H1 (cell line): Measurements from ENCODE around the gene DNAJC7. TPM values are rescaled to one million over a fixed set of nuclear protein-coding genes. Genes with fewer than 3 reads are reported as not detected.

ENCODE experiments used
- CTCF ChIA-PET: fragments of 300-600 bp; sonication (Branson Sonifier 250); formaldehyde crosslinking; loops from one replicate; lab custom pipeline; 2021; ENCODE audit not compliant: partially characterized antibody; lab: Charles Lee
- POLR2A ChIA-PET: fragments of 300-600 bp; sonication (Branson Sonifier 250); formaldehyde crosslinking; loops from one replicate; lab custom pipeline; 2021; ENCODE audit warnings: inconsistent platforms; ENCODE audit not compliant: partially characterized antibody; lab: Charles Lee
- DNase-seq, 2 experiments: peaks; one replicate each; pipeline versions ENCODE4 v3.0.0 to v3.0.0-alpha.2; 2010 to 2022; ENCODE audit warnings: low spot score in 2 of 2, low read depth in 1 of 2, mixed read lengths in 1 of 2
- FAIRE-seq: peaks from 2 replicates; lab custom pipeline; 2011; peaks lifted over from hg19 to GRCh38; lab: Jason Lieb, UNC
- H2AFZ ChIP-seq: 2 replicates; pipeline ENCODE4 v1.8.1; 2012; ENCODE audit warnings: low read length, inconsistent platforms
- H2AK5ac ChIP-seq: 2 replicates; pipeline ENCODE4 v1.6.1; 2013; ENCODE audit warnings: low read depth, low read length
- H2BK120ac ChIP-seq: replicated peaks from 2 replicates; pipeline ENCODE3; 2013; ENCODE audit warnings: low read depth, low read length, inconsistent platforms
- H2BK12ac ChIP-seq: 2 replicates; pipeline ENCODE4 v1.6.1; 2013; ENCODE audit warnings: low read depth, low read length
- H2BK15ac ChIP-seq: 2 replicates; pipeline ENCODE4 v1.6.1; 2013; ENCODE audit warnings: low read length
- H2BK20ac ChIP-seq: 2 replicates; pipeline ENCODE4 v1.6.1; 2013; ENCODE audit warnings: low read length
- H2BK5ac ChIP-seq: 2 replicates; pipeline ENCODE4 v1.6.1; 2013; ENCODE audit warnings: low read depth, low read length
- H3K14ac ChIP-seq: 2 replicates; pipeline ENCODE4 v1.6.1; 2013; ENCODE audit warnings: inconsistent platforms; ENCODE audit not compliant: insufficient read length
- H3K18ac ChIP-seq: 2 replicates; pipeline ENCODE4 v1.6.1; 2013; ENCODE audit warnings: low read length; ENCODE audit errors: extremely low read depth
- H3K23ac ChIP-seq: 2 replicates; pipeline ENCODE4 v1.6.1; 2013; ENCODE audit warnings: inconsistent platforms; ENCODE audit not compliant: insufficient read length
- H3K23me2 ChIP-seq: 2 replicates; pipeline ENCODE4 v1.6.1; 2013; ENCODE audit warnings: low read depth, low read length
- H3K27ac ChIP-seq: 2 replicates; pipeline ENCODE4 v1.6.1; 2011; ENCODE audit warnings: low read depth, low read length, inconsistent platforms
- H3K27me3 ChIP-seq, 4 experiments: replicated peaks in 1 of 4; 1 replicate in 1 of 4; 2 replicates in 3 of 4; pipeline versions ENCODE4 v1.6.1 to v1.8.1; 2011 to 2013; ENCODE audit warnings: low read length in 3 of 4, mild to moderate bottlenecking in 3 of 4, inconsistent platforms in 2 of 4, mixed read lengths in 2 of 4, moderate library complexity in 1 of 4; ENCODE audit not compliant: control insufficient read depth in 3 of 4, insufficient read depth in 3 of 4; ENCODE audit errors: extremely low read depth in 1 of 4
- H3K36me3 ChIP-seq, 4 experiments: 2 replicates each; pipeline versions ENCODE4 v1.6.1 to v1.8.1; 2011 to 2013; ENCODE audit warnings: mild to moderate bottlenecking in 4 of 4, low read length in 3 of 4, moderate library complexity in 2 of 4, control low read depth in 1 of 4, inconsistent platforms in 1 of 4; ENCODE audit not compliant: insufficient read depth in 4 of 4, control insufficient read depth in 2 of 4
- H3K4ac ChIP-seq: replicated peaks from 2 replicates; pipeline ENCODE3; 2013; ENCODE audit warnings: low read length, low read depth, mixed read lengths, inconsistent platforms; ENCODE audit not compliant: insufficient read length
- H3K4me1 ChIP-seq, 4 experiments: replicated peaks in 1 of 4; 1 replicate in 1 of 4; 2 replicates in 3 of 4; pipeline versions ENCODE4 v1.6.1 to v1.8.1; 2011 to 2013; ENCODE audit warnings: low read length in 3 of 4, inconsistent platforms in 2 of 4, mixed read lengths in 1 of 4; ENCODE audit not compliant: insufficient read depth in 4 of 4, control insufficient read depth in 3 of 4
- H3K4me2 ChIP-seq, 2 experiments: 2 replicates each; pipeline versions ENCODE4 v1.6.1 to v1.8.1; 2011 to 2013; ENCODE audit warnings: low read depth in 2 of 2, low read length in 2 of 2, control low read depth in 1 of 2, inconsistent platforms in 1 of 2, mild to moderate bottlenecking in 1 of 2; ENCODE audit not compliant: insufficient read depth in 1 of 2
- H3K4me3 ChIP-seq, 4 experiments: fragments of 200-600, 300-600 bp in 1 of 4; sonication (generic), shearing (Covaris generic), sonication (Bioruptor Twin) in 1 of 4; 2 replicates each; pipeline versions ENCODE4 v1.5.1 to v1.8.1; 2011 to 2016; ENCODE audit warnings: low read length in 4 of 4, low read depth in 3 of 4, control low read depth in 2 of 4, inconsistent platforms in 2 of 4, mild to moderate bottlenecking in 2 of 4, mixed read lengths in 1 of 4, moderate library complexity in 1 of 4; ENCODE audit not compliant: insufficient read depth in 2 of 4; ENCODE audit errors: extremely low read depth in 1 of 4
- H3K56ac ChIP-seq: replicated peaks from 2 replicates; pipeline ENCODE3; 2013; ENCODE audit warnings: low read depth, mild to moderate bottlenecking, mixed read lengths, low read length, inconsistent platforms; ENCODE audit not compliant: insufficient read length
- H3K79me1 ChIP-seq: 2 replicates; pipeline ENCODE4 v1.6.1; 2013; ENCODE audit warnings: low read depth, low read length, control low read depth
- H3K79me2 ChIP-seq, 2 experiments: 2 replicates each; pipeline versions ENCODE4 v1.6.1 to v1.8.1; 2012 to 2013; ENCODE audit warnings: low read length in 2 of 2, mild to moderate bottlenecking in 2 of 2, inconsistent platforms in 1 of 2; ENCODE audit not compliant: insufficient read depth in 2 of 2, control insufficient read depth in 1 of 2
- H3K9ac ChIP-seq, 4 experiments: replicated peaks in 1 of 4; 1 replicate in 1 of 4; 2 replicates in 3 of 4; pipeline versions ENCODE4 v1.6.1 to v1.8.1; 2011 to 2013; ENCODE audit warnings: low read depth in 3 of 4, low read length in 3 of 4, control low read depth in 2 of 4, mild to moderate bottlenecking in 2 of 4, moderate library complexity in 2 of 4, inconsistent platforms in 1 of 4; ENCODE audit errors: extremely low read depth in 1 of 4
- H3K9me3 ChIP-seq, 2 experiments: 2 replicates each; pipeline versions ENCODE4 v1.6.1 to v1.8.1; 2012 to 2013; ENCODE audit warnings: mild to moderate bottlenecking in 2 of 2, moderate library complexity in 2 of 2, control low read depth in 1 of 2, inconsistent platforms in 1 of 2, low read depth in 1 of 2, low read length in 1 of 2, mixed read lengths in 1 of 2; ENCODE audit not compliant: insufficient read depth in 2 of 2
- H4K20me1 ChIP-seq, 2 experiments: replicated peaks in 1 of 2; 2 replicates each; pipeline versions ENCODE3 to v1.8.1; 2011 to 2013; ENCODE audit warnings: inconsistent platforms in 2 of 2, low read length in 2 of 2, mild to moderate bottlenecking in 1 of 2; ENCODE audit not compliant: insufficient read depth in 2 of 2, control insufficient read depth in 1 of 2
- H4K5ac ChIP-seq: 2 replicates; pipeline ENCODE4 v1.6.1; 2013; ENCODE audit warnings: low read length, low read depth, mixed read lengths, inconsistent platforms; ENCODE audit not compliant: insufficient read length
- H4K8ac ChIP-seq: 2 replicates; pipeline ENCODE4 v1.8.0; 2013; ENCODE audit warnings: mild to moderate bottlenecking, moderate library complexity, low read length, inconsistent platforms; ENCODE audit not compliant: insufficient read depth; ENCODE audit errors: extremely low read depth
- H4K91ac ChIP-seq: replicated peaks from 2 replicates; pipeline ENCODE3; 2013; ENCODE audit warnings: low read length, mixed read lengths, inconsistent platforms; ENCODE audit not compliant: insufficient read length
- ATF2 ChIP-seq: IDR thresholded peaks from 2 replicates; pipeline ENCODE4 v1.6.1; 2012; ENCODE audit warnings: low read length, inconsistent platforms
- BRCA1 ChIP-seq: IDR thresholded peaks from 2 replicates; pipeline ENCODE4 v1.6.1; 2012; ENCODE audit warnings: low read depth, low read length, improper control_type of control experiment
- CBX5 ChIP-seq: fragments of 300-800, 300-1000 bp; sonication (generic); IDR thresholded peaks from 2 replicates; pipeline ENCODE4 v1.7.1; 2016; ENCODE audit warnings: antibody characterized with exemption, low read length, low read depth
- CEBPB ChIP-seq: IDR thresholded peaks from 2 replicates; pipeline ENCODE4 v1.6.1; 2012; ENCODE audit warnings: low read depth, low read length
- CREB1 ChIP-seq: IDR thresholded peaks from 2 replicates; pipeline ENCODE4 v1.6.1; 2012; ENCODE audit warnings: inconsistent platforms
- HDAC2 ChIP-seq, 2 experiments: fragments of 300-600 bp in 1 of 2; sonication (generic) in 1 of 2; IDR thresholded peaks; 2 replicates each; pipeline ENCODE4 v1.6.1; 2011 to 2012; ENCODE audit warnings: low read depth in 2 of 2, low read length in 2 of 2, mild to moderate bottlenecking in 2 of 2, moderate library complexity in 2 of 2, borderline replicate concordance in 1 of 2, inconsistent platforms in 1 of 2
- JUND ChIP-seq: IDR thresholded peaks from 2 replicates; pipeline ENCODE4 v1.6.1; 2011; ENCODE audit warnings: mild to moderate bottlenecking, improper control_type of control experiment, low read length
- SIN3A ChIP-seq, 2 experiments: IDR thresholded peaks in 1 of 2; conservative IDR thresholded peaks in 1 of 2; 2 replicates each; pipeline ENCODE4 v1.6.1; 2011 to 2012; ENCODE audit warnings: low read length in 2 of 2, improper control_type of control experiment in 1 of 2, low read depth in 1 of 2, mild to moderate bottlenecking in 1 of 2
- SIRT6 ChIP-seq: IDR thresholded peaks from one replicate; pipeline ENCODE4 v1.7.1; 2012; ENCODE audit warnings: low read length, inconsistent platforms
- SIX5 ChIP-seq: IDR thresholded peaks from 2 replicates; pipeline ENCODE4 v1.6.1; 2011; ENCODE audit warnings: mild to moderate bottlenecking, low read depth, low read length
- SP2 ChIP-seq: IDR thresholded peaks from 2 replicates; pipeline ENCODE4 v1.6.1; 2012; ENCODE audit warnings: mild to moderate bottlenecking, low read length, inconsistent platforms
- WGBS, 2 experiments: shearing (Covaris generic) in 1 of 2; methylation state at CpG; one replicate each; pipeline versions ENCODE4 v1.1.6 to v1.1.7; 2013 to 2015; ENCODE audit warnings: low lambda C conversion rate in 2 of 2, mixed read lengths in 2 of 2, inconsistent platforms in 1 of 2, low coverage in 1 of 2, missing lambda C conversion rate in 1 of 2; ENCODE audit not compliant: insufficient replicate concordance in 2 of 2, insufficient coverage in 1 of 2, insufficient read length in 1 of 2; ENCODE audit errors: extremely low coverage in 1 of 2, missing lambda C conversion rate in 1 of 2; 5-methylcytosine and 5-hydroxymethylcytosine counted together
- polyA plus RNA-seq, 7 experiments: library from polyadenylated mRNA; depleted of rRNA in 3 of 7; stranded (reverse) in 5 of 7; unstranded in 2 of 7; fragments of >200 nt in 5 of 7; fragments of 200-250 nt in 2 of 7; gene quantifications; 1 replicate in 5 of 7; 2 replicates in 1 of 7; 4 replicates in 1 of 7; pipeline versions ENCODE4 v1.2.1 to v1.2.3, GENCODE V29; 2011 to 2013; ENCODE audit warnings: missing spikeins in 2 of 7, mixed read lengths in 2 of 7
- total RNA-seq: library from RNA; stranded (reverse); fragmentation: NEBNext Ultra II Directional; extraction: Animal tissue kit (Norgen Biotek cat#: 25700); gene quantifications from 2 replicates; pipeline ENCODE4 v1.2.1, GENCODE V29; 2021
- TF ChIP-seq, protein P1 (sequence below): IDR thresholded peaks from 2 replicates; pipeline ENCODE4 v1.6.1; 2012; ENCODE audit warnings: inconsistent platforms

The DNAJC7 gene
- total and polyA plus RNA-seq, 2 of the 8 experiments (the other 6 are each of a cell fraction or from before 2014, with no cell fraction given) = 31.0 to 148 TPM

- Histone ChIP-seq H2BK20ac (no peak overlapping the region), H3K23me2 (0 out of 2 replicates have a peak, but pooled peaks cover 2% of the 10 kb centered on the region), H3K23ac (no peak overlapping the region), H3K36me3 (no peaks in the 10 kb centered on the region), H3K79me1 (0 out of 2 replicates have a peak, but pooled peaks cover 2% of the 10 kb centered on the region), H4K91ac (no peak overlapping the region), H2BK120ac (no peak overlapping the region), H4K20me1 (no peaks in the 10 kb centered on the region), H2AK5ac (no peak overlapping the region), H3K27me3 (no peaks in the 10 kb centered on the region), H3K14ac (no peak overlapping the region), H2BK15ac (no peak overlapping the region), H4K8ac (no peak overlapping the region), H3K4me3 (no peak overlapping the region), H3K27ac (no peak overlapping the region), H3K79me2 (no peaks in the 10 kb centered on the region), H3K4me2 (no peak overlapping the region), H3K18ac (no peak overlapping the region), H3K9me3 (no peaks in the 10 kb centered on the region), H3K9ac (no peak overlapping the region), H4K5ac (no peak overlapping the region), H2AFZ (no peak overlapping the region), H3K4ac (no peak overlapping the region), H3K56ac (no peak overlapping the region), H3K4me1 (peaks cover 0 to 11% (median 5%) of the 10 kb centered on the region in 4 experiments; a peak in 4 of 7 replicates), H2BK12ac (no peak overlapping the region), H2BK5ac (no peak overlapping the region)
- ChIA-PET POLR2A (interaction anchor here (0.6 to 1.6 kb wide), 5 partner anchors 12 to 391 kb away, joined by 3 to 6 read pairs (median 4); partner anchors contain the start of genes DNAJC7 and NKIRAS2), CTCF (interaction anchor here (0.9 to 38.8 kb wide), 11 partner anchors 11 to 167 kb away, joined by 3 to 1084 read pairs (median 5); partner anchors contain the start of genes DHX58, DNAJC7, HSPB9 and KAT2A)
- WGBS, 2 experiments = 90% methylated on average over 6 of the region's 6 CpGs; no CpG with 5 or more reads in 1 of the 2 experiments
- FAIRE-seq (no peak), DNase-seq (no peak)
- TF ChIP-seq BRCA1 = no peak
- TF ChIP-seq CBX5 = no peak
- no peak for TF ChIP-seq HDAC2 (IDR thresholded peaks at IDR 0.05; ENCODE audit: borderline replicate concordance in 1 of 2, low read depth in 2 of 2, low read length in 2 of 2)
- TF ChIP-seq SP2 = no peak
- TF ChIP-seq, protein P1, sequence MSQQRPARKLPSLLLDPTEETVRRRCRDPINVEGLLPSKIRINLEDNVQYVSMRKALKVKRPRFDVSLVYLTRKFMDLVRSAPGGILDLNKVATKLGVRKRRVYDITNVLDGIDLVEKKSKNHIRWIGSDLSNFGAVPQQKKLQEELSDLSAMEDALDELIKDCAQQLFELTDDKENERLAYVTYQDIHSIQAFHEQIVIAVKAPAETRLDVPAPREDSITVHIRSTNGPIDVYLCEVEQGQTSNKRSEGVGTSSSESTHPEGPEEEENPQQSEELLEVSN = no peak
- no peak for TF ChIP-seq SIX5
- TF ChIP-seq CREB1 = no peak
- no peak for TF ChIP-seq CEBPB
- no peak for TF ChIP-seq SIRT6
- no peak for TF ChIP-seq JUND
- TF ChIP-seq ATF2 = no peak
- no peak for TF ChIP-seq SIN3A (conservative IDR thresholded peaks at IDR 0.05 in 1 of 2, IDR thresholded peaks at IDR 0.05 in 1 of 2; ENCODE audit: low read depth in 1 of 2, low read length in 2 of 2)
These were observed 14.3 kb upstream of the DNAJC7 start for GRCh38 chr17:42031584-42031983.
